UCSD-AML1 (cell line): ENCODE results near the gene PLK3.
"Not testable (repeated sequence)": the region's sequence is repeated elsewhere in the genome, so short reads cannot be mapped to it uniquely, and the experiment has no call there.

Experiments
- DNase-seq: peaks from one replicate; lab custom pipeline; 2025; ENCODE audit not compliant: unreplicated experiment; lab: John Stamatoyannopoulos, UW

PLK3 gene

GRCh38 chr1:44799770-44800584 is at the start of gene PLK3:
Gene PLK3 (plus strand): TSS chr1:44800377. CDS start chr1:44800464, 87 bp downstream.
- peak; percentile 98 for DNase-seq

GRCh38 chr1:44757420-44757819 is 42.8 kb upstream of the PLK3 start:
- DNase-seq = no peak

GRCh38 chr1:44759077-44759476 is 41.1 kb upstream of the PLK3 start:
- no peak for DNase-seq

GRCh38 chr1:44760876-44761275 is 39.3 kb upstream of the PLK3 start:
- DNase-seq = no peak

- not testable (repeated sequence) for DNase-seq
Measured at GRCh38 chr1:44766421-44766820, 33.8 kb upstream of the PLK3 start.

- DNase-seq = peak; percentile 91
Measured at GRCh38 chr1:44775078-44775929, 24.9 kb upstream of the PLK3 start, which contains the start of gene RPS8. Gene RPS8 (plus strand): TSS chr1:44775540. CDS start chr1:44775597, 57 bp downstream.

GRCh38 chr1:44775930-44776729 is 24.0 kb upstream of the PLK3 start:
- peak; percentile 52 for DNase-seq

- no peak for DNase-seq
Measured at GRCh38 chr1:44776730-44777068, 23.5 kb upstream of the PLK3 start.

- DNase-seq = no peak
Measured at GRCh38 chr1:44777547-44777946, 22.6 kb upstream of the PLK3 start.

GRCh38 chr1:44777969-44778635 is 22.1 kb upstream of the PLK3 start:
- no peak for DNase-seq

GRCh38 chr1:44778705-44779576 is 21.2 kb upstream of the PLK3 start:
- no peak for DNase-seq

- no peak for DNase-seq
Measured at GRCh38 chr1:44780583-44781121, 19.5 kb upstream of the PLK3 start.

GRCh38 chr1:44783697-44784093 is 16.5 kb upstream of the PLK3 start:
- DNase-seq = no peak

GRCh38 chr1:44784094-44785028 is 15.8 kb upstream of the PLK3 start:
- no peak for DNase-seq

GRCh38 chr1:44785029-44785380 is 15.2 kb upstream of the PLK3 start:
- DNase-seq = no peak

- DNase-seq = no peak
Measured at GRCh38 chr1:44785501-44786137, 14.6 kb upstream of the PLK3 start.

- no peak for DNase-seq
Measured at GRCh38 chr1:44786138-44786840, 13.9 kb upstream of the PLK3 start.
